Activated naive CD4-positive, alpha-beta T cell treated with anti-CD3 and anti-CD28 coated beads for 36 hours (primary cell): ENCODE results near the gene ESR1. TPM values are rescaled to one million over a fixed set of nuclear protein-coding genes. Genes with fewer than 3 reads are reported as not detected.
A peak's percentile ranks its signal among the peaks of the same experiment; 100 is the strongest.

Experiments used
- CTCF ChIA-PET: fragments of 350-600 bp; sonication (Branson Sonifier 250); formaldehyde crosslinking; loops from one replicate; lab custom pipeline; 2021; ENCODE audit warnings: antibody characterized with exemption; lab: Charles Lee
- DNase-seq: peaks from one replicate; pipeline ENCODE4 v3.0.0-alpha.2; 2020
- H3K27ac Mint-ChIP-seq: one replicate; pipeline ENCODE4 v1.8.0; 2021; ENCODE audit warnings: mild to moderate bottlenecking, mixed read lengths
- H3K27me3 Mint-ChIP-seq: one replicate; pipeline ENCODE4 v1.8.0; 2021; ENCODE audit warnings: low read depth, mixed read lengths
- H3K36me3 Mint-ChIP-seq: one replicate; pipeline ENCODE4 v1.8.0; 2021; ENCODE audit warnings: low read depth, mixed read lengths
- H3K4me1 Mint-ChIP-seq: one replicate; pipeline ENCODE4 v1.8.0; 2021; ENCODE audit warnings: low read depth, mixed read lengths
- H3K4me3 Mint-ChIP-seq: one replicate; pipeline ENCODE4 v1.8.0; 2021; ENCODE audit warnings: mild to moderate bottlenecking, moderate library complexity, mixed read lengths
- H3K9me3 Mint-ChIP-seq: one replicate; pipeline ENCODE4 v1.8.0; 2021; ENCODE audit warnings: mixed read lengths
- intact Hi-C: fragments of 100-400 bp; cut with micrococcal nuclease; formaldehyde crosslinking; loops from one replicate; pipeline ENCODE4 v1.15.1; 2023
- total RNA-seq, 2 experiments: library from RNA; stranded (reverse); gene quantifications; one replicate each; pipeline ENCODE4 v1.2.3, GENCODE V29; 2021

The ESR1 gene
- total RNA-seq, 2 experiments from 2014 or later = 0.52 to 0.54 TPM

DNA sequence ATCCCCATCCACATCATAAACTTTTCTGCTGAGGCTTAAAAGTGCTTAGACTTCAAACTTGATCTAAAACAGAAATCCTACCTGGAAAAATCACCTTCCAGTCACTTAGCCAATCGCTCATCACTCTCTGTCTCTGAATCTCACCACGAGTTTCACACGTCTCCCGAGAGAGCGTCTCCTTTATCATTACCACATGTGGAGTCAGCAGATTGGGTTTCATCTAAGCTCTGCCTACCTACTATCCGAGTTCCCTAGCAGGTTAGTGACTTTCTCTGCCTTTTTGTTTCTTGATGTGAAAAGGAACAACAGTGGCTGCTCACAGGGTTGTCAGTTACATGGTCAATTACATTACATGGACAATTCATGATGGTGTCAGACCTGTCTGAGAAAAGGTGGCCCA lies 286.2 kb downstream of the ESR1 start:
- Mint-ChIP-seq H3K4me1 (no peaks in the 10 kb centered on the region), H3K9me3 (no peaks in the 10 kb centered on the region), H3K4me3 (no peak overlapping the region), H3K27ac (no peak overlapping the region), H3K36me3 (no peaks in the 10 kb centered on the region), H3K27me3 (no peaks in the 10 kb centered on the region)
- CTCF ChIA-PET = no interaction called here
- DNase-seq = no peak
- intact Hi-C loops = no loop called here

DNA sequence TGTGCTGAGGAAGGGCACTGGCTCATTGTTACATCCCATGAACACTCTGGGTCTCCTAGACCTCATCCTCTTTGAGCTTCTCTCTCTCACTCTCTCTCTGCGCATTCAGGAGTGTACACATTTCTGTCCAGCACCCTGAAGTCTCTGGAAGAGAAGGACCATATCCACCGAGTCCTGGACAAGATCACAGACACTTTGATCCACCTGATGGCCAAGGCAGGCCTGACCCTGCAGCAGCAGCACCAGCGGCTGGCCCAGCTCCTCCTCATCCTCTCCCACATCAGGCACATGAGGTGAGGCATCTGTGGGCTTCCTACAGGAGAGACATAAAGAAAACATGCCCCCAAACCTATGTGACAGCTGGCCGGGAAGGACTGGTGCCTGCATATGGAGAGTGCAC lies 286.8 kb downstream of the ESR1 start:
- Mint-ChIP-seq H3K27me3 (no peaks in the 10 kb centered on the region), H3K36me3 (no peaks in the 10 kb centered on the region), H3K4me3 (no peak overlapping the region), H3K9me3 (no peaks in the 10 kb centered on the region), H3K4me1 (no peaks in the 10 kb centered on the region), H3K27ac (no peak overlapping the region)
- no peak for DNase-seq
- CTCF ChIA-PET = no interaction called here
- intact Hi-C loops = no loop called here

DNA sequence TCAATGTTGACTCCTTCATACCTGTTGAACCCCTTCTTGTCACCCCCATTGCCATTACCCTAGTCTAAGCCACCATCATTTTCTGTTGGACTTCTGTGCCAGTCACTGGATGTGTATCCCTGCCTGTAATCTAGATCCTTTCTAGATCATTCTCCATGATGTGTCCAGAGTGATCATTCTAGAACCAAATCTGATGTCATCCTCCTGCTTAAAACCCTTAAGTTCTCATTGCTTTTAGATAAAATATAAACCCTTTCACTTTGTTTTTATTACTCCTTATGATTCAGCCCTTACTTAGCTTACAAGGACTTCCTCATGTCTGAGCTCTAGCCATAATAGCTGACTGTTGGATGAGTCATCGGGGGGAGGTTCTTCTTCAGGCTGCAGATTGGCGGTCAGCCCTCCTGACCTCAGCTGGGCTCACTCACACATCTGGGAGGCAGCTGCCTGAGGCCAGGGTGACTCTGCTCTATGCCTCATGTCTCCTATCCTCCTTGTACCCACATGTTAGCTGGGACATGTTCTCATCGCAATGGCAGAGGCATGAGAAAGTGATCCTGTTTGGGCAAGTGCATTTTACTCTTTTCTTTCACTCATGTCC lies 287.6 kb downstream of the ESR1 start:
- Mint-ChIP-seq H3K4me3 (no peak overlapping the region), H3K4me1 (no peaks in the 10 kb centered on the region), H3K9me3 (no peaks in the 10 kb centered on the region), H3K36me3 (no peaks in the 10 kb centered on the region), H3K27ac (no peak overlapping the region), H3K27me3 (no peaks in the 10 kb centered on the region)
- peak; percentile 42 for DNase-seq
- CTCF ChIA-PET = no interaction called here
- intact Hi-C loops = no loop called here

DNA sequence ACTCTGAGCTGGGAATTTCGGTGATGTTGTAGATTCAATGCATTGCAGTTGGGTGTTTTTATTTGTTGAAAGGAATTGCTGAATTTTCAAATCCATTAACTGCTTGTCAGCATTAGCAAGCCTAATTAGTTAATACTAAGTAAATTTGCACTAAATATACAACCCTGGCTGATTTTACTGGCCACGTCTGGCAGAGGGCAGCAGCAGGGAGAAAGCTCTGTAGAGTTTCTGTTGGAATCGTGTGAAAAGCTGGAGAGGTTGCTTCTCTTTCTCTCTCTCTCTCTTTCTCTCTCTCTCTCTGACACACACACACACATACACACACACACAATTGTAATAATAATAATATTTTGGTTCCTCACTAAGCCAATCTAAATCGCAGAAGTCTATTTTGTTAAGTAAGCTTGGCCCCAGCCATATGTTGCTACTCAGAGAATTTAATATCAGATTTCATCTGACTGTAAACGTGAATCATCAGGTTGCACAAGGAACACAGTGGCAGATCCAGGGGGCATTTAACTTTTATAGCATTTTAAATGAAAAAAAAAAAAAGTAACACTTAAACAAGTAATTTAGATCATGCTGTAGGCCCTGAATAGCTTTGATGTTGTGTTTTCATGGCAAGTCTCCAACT lies 289.5 kb downstream of the ESR1 start:
- no peak overlapping the region for H3K4me3 Mint-ChIP-seq
- CTCF ChIA-PET = no interaction called here

DNA sequence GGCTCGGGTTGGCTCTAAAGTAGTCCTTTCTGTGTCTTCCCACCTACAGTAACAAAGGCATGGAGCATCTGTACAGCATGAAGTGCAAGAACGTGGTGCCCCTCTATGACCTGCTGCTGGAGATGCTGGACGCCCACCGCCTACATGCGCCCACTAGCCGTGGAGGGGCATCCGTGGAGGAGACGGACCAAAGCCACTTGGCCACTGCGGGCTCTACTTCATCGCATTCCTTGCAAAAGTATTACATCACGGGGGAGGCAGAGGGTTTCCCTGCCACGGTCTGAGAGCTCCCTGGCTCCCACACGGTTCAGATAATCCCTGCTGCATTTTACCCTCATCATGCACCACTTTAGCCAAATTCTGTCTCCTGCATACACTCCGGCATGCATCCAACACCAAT lies 291.2 kb downstream of the ESR1 start:
- no peaks in the 10 kb centered on the region for H3K9me3 Mint-ChIP-seq
- no peaks in the 10 kb centered on the region for H3K4me1 Mint-ChIP-seq
- no peak overlapping the region for H3K4me3 Mint-ChIP-seq
- H3K36me3 Mint-ChIP-seq = no peaks in the 10 kb centered on the region
- H3K27me3 Mint-ChIP-seq = no peaks in the 10 kb centered on the region
- CTCF ChIA-PET = interaction anchor here (0.7 to 1.2 kb wide), 2 partner anchors 10 to 397 kb away, joined by 3 read pairs; no protein-coding TSS in a partner anchor
- no peak overlapping the region for H3K27ac Mint-ChIP-seq
- intact Hi-C loops = no loop called here
- DNase-seq = no peak

More for the DNA sequence above, 289.5 kb downstream of the ESR1 start:
- DNase-seq = no peak
- Mint-ChIP-seq H3K9me3 (no peaks in the 10 kb centered on the region), H3K36me3 (no peaks in the 10 kb centered on the region), H3K27me3 (no peaks in the 10 kb centered on the region), H3K4me1 (no peaks in the 10 kb centered on the region), H3K27ac (no peak overlapping the region)
- intact Hi-C loops = no loop called here

DNA sequence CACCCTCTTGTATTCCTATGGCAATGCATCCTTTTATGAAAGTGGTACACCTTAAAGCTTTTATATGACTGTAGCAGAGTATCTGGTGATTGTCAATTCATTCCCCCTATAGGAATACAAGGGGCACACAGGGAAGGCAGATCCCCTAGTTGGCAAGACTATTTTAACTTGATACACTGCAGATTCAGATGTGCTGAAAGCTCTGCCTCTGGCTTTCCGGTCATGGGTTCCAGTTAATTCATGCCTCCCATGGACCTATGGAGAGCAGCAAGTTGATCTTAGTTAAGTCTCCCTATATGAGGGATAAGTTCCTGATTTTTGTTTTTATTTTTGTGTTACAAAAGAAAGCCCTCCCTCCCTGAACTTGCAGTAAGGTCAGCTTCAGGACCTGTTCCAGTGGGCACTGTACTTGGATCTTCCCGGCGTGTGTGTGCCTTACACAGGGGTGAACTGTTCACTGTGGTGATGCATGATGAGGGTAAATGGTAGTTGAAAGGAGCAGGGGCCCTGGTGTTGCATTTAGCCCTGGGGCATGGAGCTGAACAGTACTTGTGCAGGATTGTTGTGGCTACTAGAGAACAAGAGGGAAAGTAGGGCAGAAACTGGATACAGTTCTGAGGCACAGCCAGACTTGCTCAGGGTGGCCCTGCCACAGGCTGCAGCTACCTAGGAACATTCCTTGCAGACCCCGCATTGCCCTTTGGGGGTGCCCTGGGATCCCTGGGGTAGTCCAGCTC lies 292.1 kb downstream of the ESR1 start:
- intact Hi-C loops = no loop called here
- H3K27ac Mint-ChIP-seq = no peak overlapping the region
- H3K4me1 Mint-ChIP-seq = no peaks in the 10 kb centered on the region
- no peaks in the 10 kb centered on the region for H3K36me3 Mint-ChIP-seq
- H3K4me3 Mint-ChIP-seq = no peak overlapping the region
- H3K27me3 Mint-ChIP-seq = no peaks in the 10 kb centered on the region
- CTCF ChIA-PET = interaction anchor here (0.7 to 1.2 kb wide), 2 partner anchors 10 to 398 kb away, joined by 3 read pairs; no protein-coding TSS in a partner anchor
- no peaks in the 10 kb centered on the region for H3K9me3 Mint-ChIP-seq
- no peak for DNase-seq

DNA sequence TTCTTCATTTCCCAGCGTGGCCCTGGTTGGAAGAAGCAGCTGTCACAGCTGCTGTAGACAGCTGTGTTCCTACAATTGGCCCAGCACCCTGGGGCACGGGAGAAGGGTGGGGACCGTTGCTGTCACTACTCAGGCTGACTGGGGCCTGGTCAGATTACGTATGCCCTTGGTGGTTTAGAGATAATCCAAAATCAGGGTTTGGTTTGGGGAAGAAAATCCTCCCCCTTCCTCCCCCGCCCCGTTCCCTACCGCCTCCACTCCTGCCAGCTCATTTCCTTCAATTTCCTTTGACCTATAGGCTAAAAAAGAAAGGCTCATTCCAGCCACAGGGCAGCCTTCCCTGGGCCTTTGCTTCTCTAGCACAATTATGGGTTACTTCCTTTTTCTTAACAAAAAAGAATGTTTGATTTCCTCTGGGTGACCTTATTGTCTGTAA lies 292.7 kb downstream of the ESR1 start:
- Mint-ChIP-seq H3K27ac (no peak overlapping the region), H3K4me1 (no peaks in the 10 kb centered on the region), H3K27me3 (no peaks in the 10 kb centered on the region), H3K9me3 (no peaks in the 10 kb centered on the region), H3K4me3 (no peak overlapping the region), H3K36me3 (no peaks in the 10 kb centered on the region)
- intact Hi-C loops = no loop called here
- no peak for DNase-seq
- CTCF ChIA-PET = no interaction called here

DNA sequence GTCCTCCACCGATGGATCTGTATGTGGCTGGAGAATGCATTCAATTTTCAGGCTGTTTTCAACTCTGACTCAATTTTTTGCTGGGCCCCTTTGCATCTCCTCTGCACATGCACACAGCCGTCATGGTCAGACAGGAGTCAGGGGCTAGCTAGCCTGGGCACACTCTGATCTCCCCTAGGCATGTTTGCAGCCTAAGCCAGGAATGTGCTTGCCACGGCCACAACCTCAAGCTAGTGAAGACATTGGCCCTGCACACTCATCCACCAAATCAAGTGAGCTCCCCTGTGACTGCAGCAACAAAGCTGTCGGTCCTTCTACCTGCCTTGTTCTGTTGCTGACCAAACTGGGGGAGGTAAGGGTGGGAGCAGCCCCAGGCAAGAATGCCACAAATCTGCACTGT lies 300.5 kb downstream of the ESR1 start:
- H3K36me3 Mint-ChIP-seq = no peaks in the 10 kb centered on the region
- no peak overlapping the region for H3K27ac Mint-ChIP-seq
- intact Hi-C loops = no loop called here
- CTCF ChIA-PET = interaction anchor here (0.7 kb wide), 1 partner anchor 295 kb away, joined by 3 read pairs; no protein-coding TSS in a partner anchor
- H3K4me1 Mint-ChIP-seq = no peaks in the 10 kb centered on the region
- DNase-seq = no peak
- H3K9me3 Mint-ChIP-seq = peaks cover 2% of the 10 kb centered on the region
- H3K27me3 Mint-ChIP-seq = peaks cover 2% of the 10 kb centered on the region
- H3K4me3 Mint-ChIP-seq = no peak overlapping the region

DNA sequence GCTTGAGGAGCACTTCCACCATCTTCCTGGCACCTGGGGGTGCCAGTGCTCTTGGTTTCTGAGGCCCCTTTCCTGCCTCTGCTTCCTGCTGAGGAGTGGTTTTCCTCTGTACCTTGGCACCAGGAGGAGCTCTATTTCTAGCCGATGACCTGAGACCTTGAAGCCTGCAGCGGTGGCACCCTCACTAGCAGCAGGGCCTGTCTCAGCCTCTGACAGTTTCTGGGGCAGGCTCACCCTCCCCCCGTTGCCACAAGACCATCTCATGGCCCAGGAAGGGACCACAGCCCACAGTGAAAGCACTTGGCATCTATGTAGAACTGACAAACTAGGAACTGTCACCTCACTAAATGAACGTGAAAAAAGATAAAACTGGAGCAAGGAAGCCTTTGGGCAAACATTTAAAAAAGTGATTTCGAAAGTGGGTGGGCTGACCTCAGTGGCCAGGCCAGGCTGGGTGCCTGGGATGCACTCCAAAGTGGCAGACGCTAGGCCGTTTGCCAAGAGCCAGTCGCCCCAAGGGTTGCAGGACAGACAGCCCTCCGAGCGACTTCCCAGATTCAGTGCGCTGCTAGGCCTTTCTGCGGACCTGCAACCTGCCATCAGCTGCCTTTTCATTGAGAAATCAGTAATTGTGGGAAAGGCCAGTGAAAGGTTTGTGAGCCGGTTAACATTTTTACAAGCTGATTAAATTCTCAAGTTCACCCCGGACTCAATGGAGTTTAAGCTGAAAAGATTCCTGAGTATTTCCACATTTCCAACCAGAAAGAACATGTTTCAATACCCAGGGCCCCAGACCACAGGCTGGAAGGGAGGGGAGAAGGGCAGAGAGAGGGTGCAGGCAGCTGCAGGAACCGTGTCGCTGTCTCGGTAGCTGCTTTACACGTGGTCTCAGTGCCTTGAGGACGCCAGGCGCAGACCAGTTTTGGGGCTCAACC lies 303.7 kb downstream of the ESR1 start:
- Mint-ChIP-seq H3K27me3 (peaks cover 2% of the 10 kb centered on the region), H3K36me3 (no peaks in the 10 kb centered on the region), H3K4me3 (no peak overlapping the region), H3K27ac (no peak overlapping the region), H3K9me3 (peaks cover 2% of the 10 kb centered on the region), H3K4me1 (no peaks in the 10 kb centered on the region)
- CTCF ChIA-PET = interaction anchor here (0.6 to 1.4 kb wide), 5 partner anchors 11 to 1101 kb away, joined by 3 to 4 read pairs (median 4); no protein-coding TSS in a partner anchor
- intact Hi-C loops = no loop called here
- peak; percentile 7 for DNase-seq

DNA sequence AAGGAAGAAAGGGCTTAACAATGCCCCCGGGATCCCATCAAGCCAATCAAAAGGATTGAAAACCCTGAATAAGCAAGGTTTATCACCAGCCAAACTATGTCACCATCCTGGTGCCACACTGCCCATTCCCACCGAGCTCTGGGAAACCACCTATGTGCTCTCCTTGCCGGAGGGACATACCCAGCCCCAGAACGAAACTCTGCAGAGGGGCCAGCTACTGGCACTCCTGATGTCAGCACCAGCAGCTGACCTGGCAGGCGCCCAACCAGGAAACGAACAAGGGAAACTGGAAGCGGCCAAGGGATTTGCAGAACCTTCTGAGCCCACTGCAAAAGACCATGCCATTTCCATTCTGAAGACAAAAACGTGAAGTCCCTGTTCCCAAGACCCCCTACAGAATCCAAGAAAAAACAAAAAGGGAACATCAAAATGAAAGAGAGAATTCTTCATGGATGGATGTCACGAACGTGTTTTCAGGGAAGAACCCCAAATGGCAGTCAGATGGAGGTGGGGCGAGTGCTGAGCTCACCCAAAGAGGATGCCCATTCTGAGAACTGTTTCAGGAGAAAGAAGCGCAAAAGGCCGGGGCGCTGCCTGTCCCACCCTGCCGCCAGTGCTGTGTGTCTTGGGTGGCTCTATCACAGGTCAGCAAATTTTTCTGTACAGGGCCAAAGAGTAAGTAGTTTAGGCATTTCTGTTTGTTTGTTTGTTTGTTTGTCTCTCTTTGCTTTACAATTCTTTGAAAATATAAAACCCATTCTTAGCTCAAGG lies 305.2 kb downstream of the ESR1 start:
- Mint-ChIP-seq H3K9me3 (no peaks in the 10 kb centered on the region), H3K4me3 (no peak overlapping the region), H3K27me3 (peaks cover 2% of the 10 kb centered on the region), H3K36me3 (no peaks in the 10 kb centered on the region), H3K27ac (no peak overlapping the region), H3K4me1 (no peaks in the 10 kb centered on the region)
- intact Hi-C loops = no loop called here
- no peak for DNase-seq
- CTCF ChIA-PET = interaction anchor here (1.4 kb wide), 1 partner anchor 12 kb away, joined by 4 read pairs; no protein-coding TSS in a partner anchor
